Stimulated activated CD8-positive, alpha-beta memory T cell treated with anti-CD3 and anti-CD28 coated beads, Interleukin-4, amount 100 ng/mL, for 1 hour (primary cell): ENCODE data around the gene RPL18A.

ENCODE experiments used
- DNase-seq, 2 donors: peaks; one replicate each; pipeline ENCODE4 v3.0.0-alpha.2; 2020; ENCODE audit warnings: low read depth in 2 of 2, low spot score in 1 of 2

The RPL18A gene

DNA sequence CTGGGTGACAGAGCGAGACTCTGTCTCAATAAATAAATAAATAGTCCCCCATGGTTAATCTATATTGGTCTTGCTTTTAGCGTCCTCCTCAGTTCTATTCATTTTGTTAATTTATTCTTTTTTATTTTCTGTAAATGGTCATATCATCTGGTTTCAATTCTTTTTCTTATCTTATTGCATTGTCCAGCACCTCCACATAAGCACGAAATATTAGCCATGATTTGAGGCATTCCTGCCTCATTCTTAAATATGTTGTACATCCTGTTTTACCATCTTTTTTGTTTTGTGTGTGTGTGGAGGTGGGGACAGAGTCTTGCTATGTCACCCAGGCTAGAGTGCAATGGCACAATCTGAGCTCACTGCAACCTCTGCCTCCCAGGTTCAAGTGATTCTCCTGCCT, 48.5 kb downstream of the RPL18A start:
- DNase-seq = no peak

DNA sequence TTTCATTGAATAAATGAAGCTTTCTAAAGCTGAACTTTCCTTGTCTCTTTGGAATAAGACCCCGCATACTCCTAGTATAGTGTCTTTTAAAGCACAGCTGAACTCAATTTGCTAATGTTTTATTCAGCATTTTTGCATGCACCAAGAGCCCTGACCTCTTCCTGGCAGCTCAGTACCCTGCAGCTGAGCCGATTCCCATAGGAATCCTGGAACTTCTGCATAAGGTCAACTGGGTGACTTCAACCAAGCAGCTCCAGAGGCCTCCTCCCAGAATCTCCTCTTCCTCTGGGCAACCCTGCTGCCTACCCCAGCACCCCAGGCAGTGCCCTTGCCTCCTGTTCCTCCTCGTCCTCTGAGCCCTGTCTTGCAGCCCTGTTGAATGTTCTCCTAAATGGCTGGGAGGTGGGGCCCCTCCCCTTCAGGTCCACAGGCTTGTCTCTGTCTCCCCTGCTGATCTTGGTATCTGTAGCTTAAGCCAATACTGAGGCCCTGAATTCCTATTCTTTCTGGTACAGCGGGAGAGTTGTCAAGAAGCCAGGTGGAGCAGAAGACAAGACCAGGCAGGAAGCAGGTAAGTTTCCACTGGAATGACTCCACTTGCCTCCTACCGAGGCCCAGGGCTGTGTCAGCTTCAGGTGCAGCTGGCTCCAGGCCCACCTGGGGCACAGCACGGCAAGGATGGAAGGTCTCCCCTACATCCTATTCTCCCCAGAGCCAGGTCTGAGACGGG, 49.5 kb downstream of the RPL18A start:
- DNase-seq = no peak

DNA sequence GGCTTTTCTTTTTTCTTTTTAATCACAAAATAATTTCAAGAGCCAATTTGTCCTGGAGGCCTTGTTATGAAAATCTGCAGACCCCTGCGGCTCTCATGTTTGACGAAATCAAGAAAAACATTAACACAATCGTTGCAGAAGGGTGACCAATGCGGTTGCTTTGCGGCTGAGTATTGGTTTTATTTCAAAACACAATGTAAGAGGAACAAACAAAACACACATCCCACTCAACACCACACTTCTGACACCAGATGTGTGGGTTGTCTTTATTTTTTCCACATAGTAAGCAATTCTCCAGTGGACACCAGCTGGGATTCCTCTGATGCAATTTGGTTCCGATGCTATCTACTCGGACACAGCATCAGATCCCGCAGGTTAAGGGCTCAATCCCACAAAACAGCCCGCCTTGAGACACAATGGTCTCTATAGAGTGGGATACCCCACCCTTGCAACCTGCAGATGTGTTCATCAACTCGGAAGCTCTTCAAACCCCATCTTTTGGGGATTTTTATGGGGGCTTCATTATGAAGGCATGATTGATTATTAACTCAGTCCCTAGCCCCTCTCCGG, 51.2 kb downstream of the RPL18A start:
- no peak for DNase-seq
